Stomach (tissue), 4 donors: Measurements from ENCODE around the gene TRNP1.

Experiments
- POLR2A ChIP-seq, 4 donors: fragments of 450-650 bp; IDR thresholded peaks; one replicate each; pipeline ENCODE4 v1.6.1; 2016; ENCODE audit warnings: antibody characterized with exemption in 4 of 4, control low read depth in 2 of 4, mild to moderate bottlenecking in 1 of 4, moderate library complexity in 1 of 4
- TF ChIP-seq, protein P1 (sequence below), 7 experiments: fragments of 450-650 bp in 4 of 7; fragments of 200-600 bp in 3 of 7; sonication (generic) in 3 of 7; IDR thresholded peaks; one replicate each; pipeline ENCODE4 v1.5.1; 2016 to 2019; ENCODE audit warnings: antibody characterized with exemption in 7 of 7, control low read depth in 2 of 7, mild to moderate bottlenecking in 1 of 7

DNA sequence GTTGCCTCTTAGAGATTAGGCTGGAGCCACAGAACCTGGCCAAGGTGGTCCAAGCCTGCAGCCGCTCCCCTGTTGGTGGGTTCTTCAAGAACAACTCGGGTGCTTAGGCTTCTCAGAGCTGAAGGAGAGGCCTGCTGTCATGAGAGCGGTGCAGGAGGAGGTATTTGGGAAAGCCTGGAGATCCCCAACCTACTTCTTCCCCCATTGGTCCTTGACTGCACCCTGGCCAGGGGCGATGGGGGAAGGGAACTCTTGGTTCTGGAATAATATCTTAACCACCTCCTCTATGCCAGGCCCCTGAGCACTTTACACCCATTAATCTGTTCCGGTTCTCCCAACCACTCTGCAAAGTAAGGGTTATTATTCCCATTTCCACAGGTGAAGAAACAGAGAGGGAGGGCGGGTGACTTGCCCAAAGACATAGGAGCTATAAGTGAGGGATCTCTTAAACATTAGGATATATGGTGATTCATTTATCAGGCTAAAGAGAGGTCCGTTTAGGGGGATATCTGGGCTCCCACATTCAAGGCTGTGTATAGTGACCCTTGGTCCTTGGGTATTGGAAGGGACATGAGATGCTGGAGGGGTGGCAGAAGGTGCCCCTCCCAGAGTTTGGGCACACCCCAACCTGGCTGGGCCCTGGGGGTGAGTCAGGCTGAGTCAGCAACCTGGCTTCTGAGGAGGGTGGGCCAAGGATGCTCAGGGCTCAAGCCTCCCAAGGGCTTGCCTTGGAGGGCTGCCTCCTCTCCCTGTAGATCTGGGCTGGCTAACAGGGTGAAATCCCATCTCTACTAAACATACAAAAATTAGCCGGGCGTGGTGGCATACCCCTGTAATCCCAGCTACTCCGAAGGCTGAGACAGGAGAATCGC lies 5.2 kb downstream of the TRNP1 start:
- TF ChIP-seq, protein P1, sequence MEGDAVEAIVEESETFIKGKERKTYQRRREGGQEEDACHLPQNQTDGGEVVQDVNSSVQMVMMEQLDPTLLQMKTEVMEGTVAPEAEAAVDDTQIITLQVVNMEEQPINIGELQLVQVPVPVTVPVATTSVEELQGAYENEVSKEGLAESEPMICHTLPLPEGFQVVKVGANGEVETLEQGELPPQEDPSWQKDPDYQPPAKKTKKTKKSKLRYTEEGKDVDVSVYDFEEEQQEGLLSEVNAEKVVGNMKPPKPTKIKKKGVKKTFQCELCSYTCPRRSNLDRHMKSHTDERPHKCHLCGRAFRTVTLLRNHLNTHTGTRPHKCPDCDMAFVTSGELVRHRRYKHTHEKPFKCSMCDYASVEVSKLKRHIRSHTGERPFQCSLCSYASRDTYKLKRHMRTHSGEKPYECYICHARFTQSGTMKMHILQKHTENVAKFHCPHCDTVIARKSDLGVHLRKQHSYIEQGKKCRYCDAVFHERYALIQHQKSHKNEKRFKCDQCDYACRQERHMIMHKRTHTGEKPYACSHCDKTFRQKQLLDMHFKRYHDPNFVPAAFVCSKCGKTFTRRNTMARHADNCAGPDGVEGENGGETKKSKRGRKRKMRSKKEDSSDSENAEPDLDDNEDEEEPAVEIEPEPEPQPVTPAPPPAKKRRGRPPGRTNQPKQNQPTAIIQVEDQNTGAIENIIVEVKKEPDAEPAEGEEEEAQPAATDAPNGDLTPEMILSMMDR (IDR thresholded peaks at IDR 0.05), result no peak
- TF ChIP-seq POLR2A (IDR thresholded peaks at IDR 0.05), result no peak
